Thyroid gland (tissue), 4 donors: ENCODE results near the gene TRABD2A.

ENCODE experiments used
- POLR2A ChIP-seq, 2 donors: fragments of 450-650 bp; IDR thresholded peaks; one replicate each; pipeline ENCODE4 v1.6.1; 2017; ENCODE audit warnings: antibody characterized with exemption in 2 of 2, mild to moderate bottlenecking in 2 of 2, moderate library complexity in 1 of 2
- TF ChIP-seq, protein P1 (sequence below), 6 experiments: fragments of 200-600 bp in 3 of 6; fragments of 450-650 bp in 3 of 6; sonication (generic) in 3 of 6; IDR thresholded peaks; one replicate each; pipeline ENCODE4 v1.5.1; 2016 to 2019; ENCODE audit warnings: antibody characterized with exemption in 6 of 6, mild to moderate bottlenecking in 2 of 6, inconsistent platforms in 1 of 6, moderate library complexity in 1 of 6

DNA sequence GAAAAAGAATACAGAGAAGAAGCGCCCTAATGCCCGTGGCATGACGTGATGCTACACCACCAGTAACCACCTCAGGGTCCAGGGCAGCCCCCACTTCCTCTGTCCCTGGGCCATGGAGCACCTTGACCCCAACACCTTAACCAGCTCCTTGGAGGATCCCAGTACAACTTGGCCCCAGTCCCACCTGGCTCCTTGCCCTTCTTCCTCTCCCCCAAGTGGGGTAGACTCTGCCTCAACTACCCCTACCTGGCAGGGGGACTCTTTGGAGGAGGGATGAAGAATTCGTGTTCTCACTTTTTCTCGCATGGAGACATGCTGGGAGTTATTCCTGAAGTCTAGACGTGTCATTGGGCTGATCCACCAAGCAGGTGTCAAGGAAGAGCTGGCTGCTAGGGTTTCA lies 18.9 kb downstream of the TRABD2A start:
- TF ChIP-seq, protein P1, sequence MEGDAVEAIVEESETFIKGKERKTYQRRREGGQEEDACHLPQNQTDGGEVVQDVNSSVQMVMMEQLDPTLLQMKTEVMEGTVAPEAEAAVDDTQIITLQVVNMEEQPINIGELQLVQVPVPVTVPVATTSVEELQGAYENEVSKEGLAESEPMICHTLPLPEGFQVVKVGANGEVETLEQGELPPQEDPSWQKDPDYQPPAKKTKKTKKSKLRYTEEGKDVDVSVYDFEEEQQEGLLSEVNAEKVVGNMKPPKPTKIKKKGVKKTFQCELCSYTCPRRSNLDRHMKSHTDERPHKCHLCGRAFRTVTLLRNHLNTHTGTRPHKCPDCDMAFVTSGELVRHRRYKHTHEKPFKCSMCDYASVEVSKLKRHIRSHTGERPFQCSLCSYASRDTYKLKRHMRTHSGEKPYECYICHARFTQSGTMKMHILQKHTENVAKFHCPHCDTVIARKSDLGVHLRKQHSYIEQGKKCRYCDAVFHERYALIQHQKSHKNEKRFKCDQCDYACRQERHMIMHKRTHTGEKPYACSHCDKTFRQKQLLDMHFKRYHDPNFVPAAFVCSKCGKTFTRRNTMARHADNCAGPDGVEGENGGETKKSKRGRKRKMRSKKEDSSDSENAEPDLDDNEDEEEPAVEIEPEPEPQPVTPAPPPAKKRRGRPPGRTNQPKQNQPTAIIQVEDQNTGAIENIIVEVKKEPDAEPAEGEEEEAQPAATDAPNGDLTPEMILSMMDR (IDR thresholded peaks at IDR 0.05) = no peak
- no peak for TF ChIP-seq POLR2A (IDR thresholded peaks at IDR 0.05)
